Glomerular visceral epithelial cell (primary cell): ENCODE data around the gene WDR4.
"Not testable (repeated sequence)": the region's sequence is repeated elsewhere in the genome, so short reads cannot be mapped to it uniquely, and the experiment has no call there.

ENCODE experiments used
- DNase-seq: peaks from one replicate; pipeline ENCODE4 v3.0.0-alpha.2; 2016; ENCODE audit errors: extremely low spot score

WDR4 gene

GRCh38 chr21:42815217-42815616, 64.1 kb downstream of the WDR4 start:
- DNase-seq = no peak

GRCh38 chr21:42812528-42813241, 66.7 kb downstream of the WDR4 start:
- DNase-seq = not testable (repeated sequence)

GRCh38 chr21:42811960-42812359, 67.4 kb downstream of the WDR4 start:
- DNase-seq = no peak

GRCh38 chr21:42809577-42810475, 69.5 kb downstream of the WDR4 start:
- DNase-seq = no peak

- no peak for DNase-seq
Observed at GRCh38 chr21:42809171-42809570, 70.2 kb downstream of the WDR4 start.

- DNase-seq = no peak
Observed at GRCh38 chr21:42807938-42808613, 71.3 kb downstream of the WDR4 start.

- not testable (repeated sequence) for DNase-seq
Observed at GRCh38 chr21:42807293-42807895, 71.9 kb downstream of the WDR4 start.

- DNase-seq = no peak
Observed at GRCh38 chr21:42806509-42807140, 72.7 kb downstream of the WDR4 start.

- not testable (repeated sequence) for DNase-seq
Observed at GRCh38 chr21:42801616-42802015, 77.7 kb downstream of the WDR4 start.

GRCh38 chr21:42799948-42800347, 79.4 kb downstream of the WDR4 start:
- DNase-seq = no peak

- no peak for DNase-seq
Observed at GRCh38 chr21:42799516-42799915, 79.8 kb downstream of the WDR4 start.
